ENCODE measurements around the gene FCRL5.

Gene FCRL5

GRCh38 chr1:157596384-157596783, 44.1 kb upstream of the FCRL5 start:
- Histone ChIP-seq H2AFZ (ENCODE audit: low read depth, low read length) (no peak overlapping the region), H3K4me1 (ENCODE audit: insufficient read depth, low read length) (peaks cover 43% of the 10 kb centered on the region), H3K79me2 (ENCODE audit: insufficient read depth, low read length) (no peaks in the 10 kb centered on the region), H3K4me3 (ENCODE audit: low read depth in 1 of 2, low read length in 2 of 2) (no peak overlapping the region), H3K27ac (ENCODE audit: low read length) (peak overlapping the region; percentile 84), H3K4me2 (ENCODE audit: insufficient read depth, low read length) (no peak overlapping the region; the same call in 1 of the 2 replicates), H4K20me1 (ENCODE audit: insufficient read depth, low read length) (no peaks in the 10 kb centered on the region), H3K9ac (ENCODE audit: low read depth, low read length) (no peak overlapping the region; the same call in 1 of the 2 replicates), H3K27me3 (ENCODE audit: insufficient read depth, low read length, poor library complexity) (no peaks in the 10 kb centered on the region), H3K9me3 (ENCODE audit: insufficient read depth, low read length, severe bottlenecking) (no peaks in the 10 kb centered on the region), H3K36me3 (ENCODE audit: insufficient read depth, low read length) (no peaks in the 10 kb centered on the region)
- ATAC-seq (ENCODE audit: insufficient read depth, low read depth): no peak
- DNase-seq: no peak
- TF ChIP-seq EZH2 (IDR thresholded peaks at IDR 0.05; ENCODE audit: borderline replicate concordance, low read depth, low read length, severe bottlenecking): no peak
- TF ChIP-seq, protein P1, sequence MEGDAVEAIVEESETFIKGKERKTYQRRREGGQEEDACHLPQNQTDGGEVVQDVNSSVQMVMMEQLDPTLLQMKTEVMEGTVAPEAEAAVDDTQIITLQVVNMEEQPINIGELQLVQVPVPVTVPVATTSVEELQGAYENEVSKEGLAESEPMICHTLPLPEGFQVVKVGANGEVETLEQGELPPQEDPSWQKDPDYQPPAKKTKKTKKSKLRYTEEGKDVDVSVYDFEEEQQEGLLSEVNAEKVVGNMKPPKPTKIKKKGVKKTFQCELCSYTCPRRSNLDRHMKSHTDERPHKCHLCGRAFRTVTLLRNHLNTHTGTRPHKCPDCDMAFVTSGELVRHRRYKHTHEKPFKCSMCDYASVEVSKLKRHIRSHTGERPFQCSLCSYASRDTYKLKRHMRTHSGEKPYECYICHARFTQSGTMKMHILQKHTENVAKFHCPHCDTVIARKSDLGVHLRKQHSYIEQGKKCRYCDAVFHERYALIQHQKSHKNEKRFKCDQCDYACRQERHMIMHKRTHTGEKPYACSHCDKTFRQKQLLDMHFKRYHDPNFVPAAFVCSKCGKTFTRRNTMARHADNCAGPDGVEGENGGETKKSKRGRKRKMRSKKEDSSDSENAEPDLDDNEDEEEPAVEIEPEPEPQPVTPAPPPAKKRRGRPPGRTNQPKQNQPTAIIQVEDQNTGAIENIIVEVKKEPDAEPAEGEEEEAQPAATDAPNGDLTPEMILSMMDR (IDR thresholded peaks at IDR 0.05; ENCODE audit: borderline replicate concordance, extremely low read depth, low read length, poor library complexity, severe bottlenecking): no peak

DNA sequence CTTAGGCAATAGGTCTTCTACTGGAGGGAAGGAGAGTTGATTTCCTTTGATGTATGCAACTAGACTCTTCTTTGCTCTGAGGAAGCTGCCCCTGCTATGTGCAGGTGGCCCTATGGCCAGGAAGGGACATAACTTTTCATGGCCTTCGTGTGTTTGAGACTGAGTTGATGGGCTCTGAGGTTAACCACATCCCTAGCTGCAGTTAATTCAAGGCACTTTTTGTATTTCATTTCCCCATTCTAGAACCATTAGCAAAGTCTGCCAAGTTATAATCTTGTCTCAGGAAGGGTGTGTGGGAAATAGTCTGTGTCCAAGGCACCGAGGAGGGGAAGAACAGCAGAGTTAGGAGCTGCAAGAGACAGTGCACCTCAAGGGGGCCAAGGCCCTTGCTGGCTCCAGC, 43.0 kb upstream of the FCRL5 start:
- DNase-seq (peak; percentile 87), ATAC-seq (ENCODE audit: insufficient read depth, low read depth) (peak; percentile 95)
- no peak overlapping the region for H2AFZ ChIP-seq (ENCODE audit: low read depth, low read length)
- no peaks in the 10 kb centered on the region for H3K27me3 ChIP-seq (ENCODE audit: insufficient read depth, low read length, poor library complexity)
- peak overlapping the region; percentile 84 for H3K27ac ChIP-seq (ENCODE audit: low read length)
- 0 out of 4 replicates have a peak overlapping the region, but pooled peaks of 1 of the 2 experiments have one; percentile 28 for H3K4me3 ChIP-seq (ENCODE audit: low read depth in 1 of 2, low read length in 2 of 2)
- no peak for TF ChIP-seq EZH2 (IDR thresholded peaks at IDR 0.05; ENCODE audit: borderline replicate concordance, low read depth, low read length, severe bottlenecking)
- TF ChIP-seq, protein P1 (IDR thresholded peaks at IDR 0.05; ENCODE audit: borderline replicate concordance, extremely low read depth, low read length, poor library complexity, severe bottlenecking): peak; percentile 45
- no peaks in the 10 kb centered on the region for H3K9me3 ChIP-seq (ENCODE audit: insufficient read depth, low read length, severe bottlenecking)
- H3K79me2 ChIP-seq (ENCODE audit: insufficient read depth, low read length): no peaks in the 10 kb centered on the region
- H3K36me3 ChIP-seq (ENCODE audit: insufficient read depth, low read length): no peaks in the 10 kb centered on the region
- peak overlapping the region; percentile 30; the same call in 1 of the 2 replicates for H3K9ac ChIP-seq (ENCODE audit: low read depth, low read length)
- peaks cover 43% of the 10 kb centered on the region for H3K4me1 ChIP-seq (ENCODE audit: insufficient read depth, low read length)
- no peaks in the 10 kb centered on the region for H4K20me1 ChIP-seq (ENCODE audit: insufficient read depth, low read length)
- H3K4me2 ChIP-seq (ENCODE audit: insufficient read depth, low read length): peak overlapping the region; percentile 42

DNA sequence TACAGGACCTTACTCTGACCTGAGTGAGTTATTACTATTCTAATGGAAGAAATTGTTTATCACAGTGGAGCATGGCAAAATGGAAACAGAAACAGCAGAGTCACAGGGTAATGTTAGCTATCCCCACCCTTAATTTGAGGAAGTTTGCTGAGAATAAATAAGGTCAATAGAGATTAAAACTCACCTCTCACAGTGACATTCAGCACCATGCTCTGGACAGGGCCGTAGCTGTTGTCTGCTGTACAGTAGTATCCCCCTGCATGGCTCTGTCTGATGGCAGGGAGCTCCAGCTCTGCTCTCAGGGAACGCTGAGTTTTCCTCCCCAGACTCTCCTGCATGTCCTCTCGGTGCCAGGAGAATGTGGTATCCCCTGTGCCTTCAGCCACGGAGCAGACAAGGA, 33.7 kb upstream of the FCRL5 start:
- ATAC-seq (ENCODE audit: insufficient read depth, low read depth) (peak; percentile 60; the same call in 2 of the 3 replicates), DNase-seq (peak; percentile 31)
- Histone ChIP-seq H3K4me3 (ENCODE audit: low read depth in 1 of 2, low read length in 2 of 2) (no peak overlapping the region), H2AFZ (ENCODE audit: low read depth, low read length) (no peak overlapping the region), H3K79me2 (ENCODE audit: insufficient read depth, low read length) (no peaks in the 10 kb centered on the region), H3K4me1 (ENCODE audit: insufficient read depth, low read length) (peaks cover 45% of the 10 kb centered on the region), H4K20me1 (ENCODE audit: insufficient read depth, low read length) (no peaks in the 10 kb centered on the region), H3K27me3 (ENCODE audit: insufficient read depth, low read length, poor library complexity) (no peaks in the 10 kb centered on the region), H3K4me2 (ENCODE audit: insufficient read depth, low read length) (no peak overlapping the region), H3K9ac (ENCODE audit: low read depth, low read length) (no peak overlapping the region), H3K36me3 (ENCODE audit: insufficient read depth, low read length) (no peaks in the 10 kb centered on the region), H3K9me3 (ENCODE audit: insufficient read depth, low read length, severe bottlenecking) (peaks cover 6% of the 10 kb centered on the region), H3K27ac (ENCODE audit: low read length) (no peak overlapping the region)
- TF ChIP-seq, protein P1 (IDR thresholded peaks at IDR 0.05; ENCODE audit: borderline replicate concordance, extremely low read depth, low read length, poor library complexity, severe bottlenecking): no peak
- no peak for TF ChIP-seq EZH2 (IDR thresholded peaks at IDR 0.05; ENCODE audit: borderline replicate concordance, low read depth, low read length, severe bottlenecking)

All from DND-41 (cell line).